Kidney (tissue), 14 donors: ENCODE data around the gene SRCIN1. TPM values are rescaled to one million over a fixed set of nuclear protein-coding genes. Genes with fewer than 3 reads are reported as not detected.

Experiments used
- DNase-seq, 5 donors: peaks; one replicate each; pipeline ENCODE4 v3.0.0-alpha.2; 2013 to 2020
- FAIRE-seq: peaks from 2 replicates; lab custom pipeline; 2012; peaks lifted over from hg19 to GRCh38; lab: Jason Lieb, UNC
- H3K27ac ChIP-seq, 2 donors: one replicate each; pipeline ENCODE4 v1.7.0; 2013; ENCODE audit warnings: low read depth in 2 of 2, low read length in 2 of 2, inconsistent platforms in 1 of 2
- H3K27me3 ChIP-seq: one replicate; pipeline ENCODE4 v1.7.1; 2013; ENCODE audit warnings: low read length, inconsistent platforms; ENCODE audit not compliant: control insufficient read depth, insufficient read depth
- H3K36me3 ChIP-seq, 3 donors: one replicate each; pipeline versions ENCODE4 v1.7.0 to v1.7.1; 2013; ENCODE audit warnings: low read length in 3 of 3, control low read depth in 1 of 3, inconsistent platforms in 1 of 3; ENCODE audit not compliant: insufficient read depth in 3 of 3, control insufficient read depth in 2 of 3
- H3K4me1 ChIP-seq, 3 donors: one replicate each; pipeline versions ENCODE4 v1.7.0 to v1.7.1; 2013; ENCODE audit warnings: low read length in 3 of 3, inconsistent platforms in 1 of 3, low read depth in 1 of 3; ENCODE audit not compliant: control insufficient read depth in 2 of 3, insufficient read depth in 2 of 3
- H3K4me3 ChIP-seq, 3 donors: one replicate each; pipeline versions ENCODE4 v1.7.0 to v1.8.1; 2013; ENCODE audit warnings: low read length in 3 of 3, control low read depth in 1 of 3, inconsistent platforms in 1 of 3
- H3K9ac ChIP-seq, 3 donors: one replicate each; pipeline versions ENCODE4 v1.7.0 to v1.7.1; 2013; ENCODE audit warnings: low read length in 3 of 3, control low read depth in 1 of 3, inconsistent platforms in 1 of 3
- H3K9me3 ChIP-seq, 3 donors: one replicate each; pipeline versions ENCODE4 v1.7.0 to v1.7.1; 2013; ENCODE audit warnings: low read length in 3 of 3, control low read depth in 1 of 3, inconsistent platforms in 1 of 3; ENCODE audit not compliant: control insufficient read depth in 2 of 3, insufficient read depth in 1 of 3
- intact Hi-C: fragments of 100-400 bp; cut with DNase I; formaldehyde crosslinking; loops from one replicate; pipeline ENCODE4 v1.11.1; 2022
- polyA plus RNA-seq: library from polyadenylated mRNA; stranded (reverse); fragments of 350-450 nt; fragmentation: Illumina TruSeq; extraction: RNeasy Lipid Tissue Mini Kit (QIAGEN cat#74804); gene quantifications from one replicate; pipeline ENCODE4 v1.2.3, GENCODE V29; 2014; ENCODE audit warnings: low read depth, low replicate concordance; ENCODE audit not compliant: insufficient read depth
- total RNA-seq: library from RNA; stranded (reverse); fragmentation: NEBNext Ultra II Directional; extraction: Animal tissue kit (Norgen Biotek cat#: 25700); gene quantifications from one replicate; pipeline ENCODE4 v1.2.1, GENCODE V29; 2021
- TF ChIP-seq, protein P1 (sequence below): IDR thresholded peaks from 3 replicates; pipeline ENCODE4 v1.5.1; 2012; ENCODE audit warnings: mild to moderate bottlenecking, moderate library complexity, borderline replicate concordance; ENCODE audit not compliant: insufficient read depth; ENCODE audit errors: extremely low read depth
- donor health status: control.
- donor health status: control.
- donor health status: control.
- donor health status: control.
- donor health status: control.
- donor health status: DM: yes; HTN: yes; CAD: no.
- donor health status: Normal renal cell carcinoma (clear cell type).

The SRCIN1 gene
- total and polyA plus RNA-seq, 2 donors from 2014 or later: 0.34 to 6.1 TPM

DNA sequence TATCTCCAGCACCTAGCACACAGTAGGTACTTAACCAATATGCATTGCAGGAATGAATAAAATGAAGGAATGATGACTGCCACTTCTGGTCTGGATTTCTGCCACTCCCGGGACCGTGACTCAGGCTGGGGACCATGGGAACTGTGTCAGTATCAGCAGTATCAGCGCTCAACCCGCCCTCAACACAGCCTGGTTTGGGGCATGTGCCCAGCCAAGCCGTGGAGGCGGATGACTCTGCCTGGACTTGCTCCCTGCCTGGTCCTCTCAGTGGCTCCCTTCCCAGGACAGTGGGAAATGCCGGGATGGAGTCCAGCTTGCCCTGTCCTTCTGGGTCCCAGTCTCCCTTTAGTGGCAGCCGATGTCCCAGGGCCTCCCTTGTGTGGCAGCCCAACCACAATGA is 55.1 kb downstream of the SRCIN1 start:
- no peaks in the 10 kb centered on the region for H3K4me1 ChIP-seq
- no peaks in the 10 kb centered on the region for H3K27me3 ChIP-seq
- TF ChIP-seq, protein P1, sequence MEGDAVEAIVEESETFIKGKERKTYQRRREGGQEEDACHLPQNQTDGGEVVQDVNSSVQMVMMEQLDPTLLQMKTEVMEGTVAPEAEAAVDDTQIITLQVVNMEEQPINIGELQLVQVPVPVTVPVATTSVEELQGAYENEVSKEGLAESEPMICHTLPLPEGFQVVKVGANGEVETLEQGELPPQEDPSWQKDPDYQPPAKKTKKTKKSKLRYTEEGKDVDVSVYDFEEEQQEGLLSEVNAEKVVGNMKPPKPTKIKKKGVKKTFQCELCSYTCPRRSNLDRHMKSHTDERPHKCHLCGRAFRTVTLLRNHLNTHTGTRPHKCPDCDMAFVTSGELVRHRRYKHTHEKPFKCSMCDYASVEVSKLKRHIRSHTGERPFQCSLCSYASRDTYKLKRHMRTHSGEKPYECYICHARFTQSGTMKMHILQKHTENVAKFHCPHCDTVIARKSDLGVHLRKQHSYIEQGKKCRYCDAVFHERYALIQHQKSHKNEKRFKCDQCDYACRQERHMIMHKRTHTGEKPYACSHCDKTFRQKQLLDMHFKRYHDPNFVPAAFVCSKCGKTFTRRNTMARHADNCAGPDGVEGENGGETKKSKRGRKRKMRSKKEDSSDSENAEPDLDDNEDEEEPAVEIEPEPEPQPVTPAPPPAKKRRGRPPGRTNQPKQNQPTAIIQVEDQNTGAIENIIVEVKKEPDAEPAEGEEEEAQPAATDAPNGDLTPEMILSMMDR: no peak
- no peak overlapping the region for H3K4me3 ChIP-seq
- H3K27ac ChIP-seq: no peak overlapping the region
- no peaks in the 10 kb centered on the region for H3K36me3 ChIP-seq
- no peaks in the 10 kb centered on the region for H3K9me3 ChIP-seq
- H3K9ac ChIP-seq: no peak overlapping the region
- intact Hi-C loops: no loop called here
- no peak for FAIRE-seq
- no peak for DNase-seq

DNA sequence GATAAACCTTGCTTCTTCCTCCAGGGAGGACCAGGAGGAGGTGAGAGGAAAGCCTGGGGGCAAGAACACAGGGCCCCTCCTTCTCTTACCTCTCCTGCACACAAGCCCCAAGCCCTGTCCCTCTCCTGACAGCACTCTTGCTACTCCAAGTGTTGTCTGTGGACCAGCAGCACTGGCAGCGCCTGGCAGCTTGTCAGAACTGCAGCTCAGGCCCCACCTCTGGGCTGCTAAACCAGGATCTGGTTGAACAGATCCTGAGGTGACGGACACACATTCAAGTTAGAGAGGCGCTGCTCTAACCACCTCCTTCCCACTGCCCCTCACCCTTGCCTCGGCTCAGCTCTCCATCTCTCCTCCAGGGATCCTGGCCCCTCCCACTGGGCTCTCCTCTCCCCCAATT is 56.5 kb downstream of the SRCIN1 start:
- no peaks in the 10 kb centered on the region for H3K36me3 ChIP-seq
- DNase-seq (no peak), FAIRE-seq (no peak)
- no peak overlapping the region for H3K9ac ChIP-seq
- TF ChIP-seq, protein P1: no peak
- no peaks in the 10 kb centered on the region for H3K4me1 ChIP-seq
- H3K27me3 ChIP-seq: no peaks in the 10 kb centered on the region
- no peak overlapping the region for H3K27ac ChIP-seq
- intact Hi-C loops: no loop called here
- no peak overlapping the region for H3K4me3 ChIP-seq
- H3K9me3 ChIP-seq: no peaks in the 10 kb centered on the region

DNA sequence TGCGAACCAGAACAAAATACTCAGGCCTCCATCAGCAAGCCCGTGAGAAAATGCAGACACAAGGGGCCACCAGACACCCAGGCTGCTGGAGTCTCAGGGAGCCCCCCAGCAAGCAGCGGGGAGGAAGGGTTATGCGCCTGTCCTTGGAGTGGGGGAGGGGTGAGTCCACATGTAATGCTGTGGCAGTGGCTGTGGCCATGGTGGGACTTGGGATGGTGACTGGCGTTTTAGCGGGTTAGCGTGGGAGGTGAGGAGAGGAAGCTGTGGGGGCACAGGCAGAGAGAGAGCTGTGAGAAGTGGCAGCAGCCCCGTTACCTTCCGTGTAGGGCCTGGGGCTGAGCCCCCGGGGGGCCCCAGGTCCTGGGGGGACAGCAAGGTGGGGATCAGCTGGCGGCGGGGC is 58.3 kb downstream of the SRCIN1 start:
- no peaks in the 10 kb centered on the region for H3K36me3 ChIP-seq
- no peaks in the 10 kb centered on the region for H3K27me3 ChIP-seq
- intact Hi-C loops: no loop called here
- H3K9me3 ChIP-seq: no peaks in the 10 kb centered on the region
- DNase-seq (no peak), FAIRE-seq (no peak)
- no peak overlapping the region for H3K4me3 ChIP-seq
- TF ChIP-seq, protein P1: no peak
- no peak overlapping the region for H3K9ac ChIP-seq
- no peaks in the 10 kb centered on the region for H3K4me1 ChIP-seq
- no peak overlapping the region for H3K27ac ChIP-seq

DNA sequence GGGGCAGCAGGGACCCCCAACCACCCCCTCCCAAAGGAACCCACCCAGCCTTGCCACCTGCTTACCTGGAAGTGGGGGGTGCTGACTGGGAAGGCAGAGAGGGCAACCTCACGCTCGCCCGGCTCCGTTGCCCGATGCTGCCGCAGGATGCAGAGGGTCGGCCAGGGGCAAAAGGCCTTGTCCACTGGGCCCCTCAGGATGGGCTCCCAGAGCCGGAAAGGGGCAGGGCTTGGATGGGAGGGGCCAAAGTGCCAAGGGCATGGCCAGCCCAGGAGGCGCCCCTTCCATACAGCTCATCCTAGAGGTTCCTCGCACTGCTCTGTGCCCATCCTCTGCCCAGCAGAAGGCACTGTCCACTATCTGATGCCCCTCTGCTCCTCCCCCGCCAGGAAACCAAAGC is 59.4 kb downstream of the SRCIN1 start:
- Histone ChIP-seq H3K9me3 (no peaks in the 10 kb centered on the region), H3K36me3 (no peaks in the 10 kb centered on the region), H3K9ac (no peak overlapping the region), H3K27ac (no peak overlapping the region), H3K27me3 (no peaks in the 10 kb centered on the region), H3K4me1 (no peaks in the 10 kb centered on the region), H3K4me3 (no peak overlapping the region)
- TF ChIP-seq, protein P1: no peak
- intact Hi-C loops: no loop called here
- FAIRE-seq (no peak), DNase-seq (no peak)
